ENCODE results near the gene SHCBP1. TPM values are rescaled to one million over a fixed set of nuclear protein-coding genes. Genes with fewer than 3 reads are reported as not detected.

SHCBP1 gene
- total RNA-seq, 1 experiment from 2014 or later = 22.2 TPM

DNA sequence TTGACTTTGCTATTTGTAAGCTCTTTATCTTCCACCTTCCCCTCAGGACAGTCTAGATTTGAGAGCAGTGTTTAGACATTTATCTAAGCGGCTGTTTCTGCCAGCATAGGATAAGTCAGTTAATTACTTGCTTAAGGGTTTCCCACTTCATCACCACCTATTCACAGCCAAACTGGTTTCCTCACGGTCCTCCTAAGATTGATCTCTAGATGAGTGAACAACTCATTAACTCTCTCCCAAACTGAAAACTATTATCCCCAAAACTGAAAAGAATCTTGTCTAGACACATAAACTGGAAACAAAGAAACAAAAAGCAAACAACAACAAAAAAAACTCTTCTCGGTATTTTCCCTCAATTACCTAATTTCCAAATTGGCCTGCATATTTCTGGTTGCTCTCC lies 58.2 kb downstream of the SHCBP1 start:
- POLR2A ChIA-PET = no interaction called here
- ATAC-seq (no peak), DNase-seq (ENCODE audit: low read depth, low spot score) (no peak)
- intact Hi-C loops (cut with micrococcal nuclease; ENCODE audit: unreplicated experiment) = no loop called here
- Histone ChIP-seq H3K36me3 (ENCODE audit: control insufficient read depth, insufficient read depth, low read length) (no peaks in the 10 kb centered on the region), H3K27ac (ENCODE audit: low read length) (no peak overlapping the region), H3K9me3 (ENCODE audit: control insufficient read depth, insufficient read depth, low read depth, low read length) (no peaks in the 10 kb centered on the region), H3K4me1 (ENCODE audit: control insufficient read depth, insufficient read depth, low read length) (no peaks in the 10 kb centered on the region), H3K27me3 (ENCODE audit: control insufficient read depth, insufficient read depth, low read length) (no peaks in the 10 kb centered on the region), H3K4me3 (ENCODE audit: low read depth in 2 of 2, low read length in 2 of 2) (no peak overlapping the region)
- in situ Hi-C loops (cut with HindIII; ENCODE audit: low pct_unique_long_range_greater_than_20kb, low sequenced_read_pairs) = no loop called here
- TF ChIP-seq POLR2AphosphoS5 (IDR thresholded peaks at IDR 0.05; ENCODE audit: low read depth, low read length) (no peak), SIN3A (IDR thresholded peaks at IDR 0.05; ENCODE audit: borderline replicate concordance, insufficient read depth, low read depth, low read length) (no peak), TCF7L2 (IDR thresholded peaks at IDR 0.05; ENCODE audit: low read depth, low read length) (no peak)
- TF ChIP-seq, protein P1, sequence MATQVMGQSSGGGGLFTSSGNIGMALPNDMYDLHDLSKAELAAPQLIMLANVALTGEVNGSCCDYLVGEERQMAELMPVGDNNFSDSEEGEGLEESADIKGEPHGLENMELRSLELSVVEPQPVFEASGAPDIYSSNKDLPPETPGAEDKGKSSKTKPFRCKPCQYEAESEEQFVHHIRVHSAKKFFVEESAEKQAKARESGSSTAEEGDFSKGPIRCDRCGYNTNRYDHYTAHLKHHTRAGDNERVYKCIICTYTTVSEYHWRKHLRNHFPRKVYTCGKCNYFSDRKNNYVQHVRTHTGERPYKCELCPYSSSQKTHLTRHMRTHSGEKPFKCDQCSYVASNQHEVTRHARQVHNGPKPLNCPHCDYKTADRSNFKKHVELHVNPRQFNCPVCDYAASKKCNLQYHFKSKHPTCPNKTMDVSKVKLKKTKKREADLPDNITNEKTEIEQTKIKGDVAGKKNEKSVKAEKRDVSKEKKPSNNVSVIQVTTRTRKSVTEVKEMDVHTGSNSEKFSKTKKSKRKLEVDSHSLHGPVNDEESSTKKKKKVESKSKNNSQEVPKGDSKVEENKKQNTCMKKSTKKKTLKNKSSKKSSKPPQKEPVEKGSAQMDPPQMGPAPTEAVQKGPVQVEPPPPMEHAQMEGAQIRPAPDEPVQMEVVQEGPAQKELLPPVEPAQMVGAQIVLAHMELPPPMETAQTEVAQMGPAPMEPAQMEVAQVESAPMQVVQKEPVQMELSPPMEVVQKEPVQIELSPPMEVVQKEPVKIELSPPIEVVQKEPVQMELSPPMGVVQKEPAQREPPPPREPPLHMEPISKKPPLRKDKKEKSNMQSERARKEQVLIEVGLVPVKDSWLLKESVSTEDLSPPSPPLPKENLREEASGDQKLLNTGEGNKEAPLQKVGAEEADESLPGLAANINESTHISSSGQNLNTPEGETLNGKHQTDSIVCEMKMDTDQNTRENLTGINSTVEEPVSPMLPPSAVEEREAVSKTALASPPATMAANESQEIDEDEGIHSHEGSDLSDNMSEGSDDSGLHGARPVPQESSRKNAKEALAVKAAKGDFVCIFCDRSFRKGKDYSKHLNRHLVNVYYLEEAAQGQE (IDR thresholded peaks at IDR 0.05; ENCODE audit: insufficient read depth in 1 of 2, low read depth in 2 of 2, low read length in 1 of 2) = no peak
- TF ChIP-seq, protein P2, sequence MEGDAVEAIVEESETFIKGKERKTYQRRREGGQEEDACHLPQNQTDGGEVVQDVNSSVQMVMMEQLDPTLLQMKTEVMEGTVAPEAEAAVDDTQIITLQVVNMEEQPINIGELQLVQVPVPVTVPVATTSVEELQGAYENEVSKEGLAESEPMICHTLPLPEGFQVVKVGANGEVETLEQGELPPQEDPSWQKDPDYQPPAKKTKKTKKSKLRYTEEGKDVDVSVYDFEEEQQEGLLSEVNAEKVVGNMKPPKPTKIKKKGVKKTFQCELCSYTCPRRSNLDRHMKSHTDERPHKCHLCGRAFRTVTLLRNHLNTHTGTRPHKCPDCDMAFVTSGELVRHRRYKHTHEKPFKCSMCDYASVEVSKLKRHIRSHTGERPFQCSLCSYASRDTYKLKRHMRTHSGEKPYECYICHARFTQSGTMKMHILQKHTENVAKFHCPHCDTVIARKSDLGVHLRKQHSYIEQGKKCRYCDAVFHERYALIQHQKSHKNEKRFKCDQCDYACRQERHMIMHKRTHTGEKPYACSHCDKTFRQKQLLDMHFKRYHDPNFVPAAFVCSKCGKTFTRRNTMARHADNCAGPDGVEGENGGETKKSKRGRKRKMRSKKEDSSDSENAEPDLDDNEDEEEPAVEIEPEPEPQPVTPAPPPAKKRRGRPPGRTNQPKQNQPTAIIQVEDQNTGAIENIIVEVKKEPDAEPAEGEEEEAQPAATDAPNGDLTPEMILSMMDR (IDR thresholded peaks at IDR 0.05) = no peak
- CTCF ChIA-PET = interaction anchor here (1.1 kb wide), 1 partner anchor 19 kb away, joined by 3 read pairs; no protein-coding TSS in a partner anchor
- no TSS peak for BruUV-seq (replicated peaks)

DNA sequence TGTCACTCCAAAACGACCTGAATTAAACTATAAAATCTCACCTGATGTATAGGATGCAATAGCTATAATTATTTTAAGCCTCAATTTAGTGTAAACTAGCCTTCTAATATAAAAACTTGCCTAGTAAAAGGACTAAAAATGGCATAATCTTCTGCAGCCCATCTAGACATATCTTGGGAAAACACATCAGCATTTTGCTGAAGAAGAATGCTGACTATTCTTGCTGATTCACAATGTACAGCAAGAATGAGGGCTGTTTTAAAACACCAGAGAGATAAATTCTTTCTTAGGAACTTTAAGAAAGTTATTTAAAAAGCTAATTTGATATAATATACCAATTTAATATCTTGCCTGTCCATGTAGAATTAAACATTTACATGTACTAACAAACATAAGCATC lies 63.2 kb downstream of the SHCBP1 start:
- intact Hi-C loops (cut with micrococcal nuclease; ENCODE audit: unreplicated experiment) (loop anchor here (5.0 kb wide), 1 partner anchor 49 kb away; no protein-coding TSS in a partner anchor), in situ Hi-C loops (cut with HindIII; ENCODE audit: low pct_unique_long_range_greater_than_20kb, low sequenced_read_pairs) (no loop called here)
- Histone ChIP-seq H3K27ac (ENCODE audit: low read length) (no peak overlapping the region), H3K36me3 (ENCODE audit: control insufficient read depth, insufficient read depth, low read length) (no peaks in the 10 kb centered on the region), H3K4me1 (ENCODE audit: control insufficient read depth, insufficient read depth, low read length) (no peaks in the 10 kb centered on the region), H3K9me3 (ENCODE audit: control insufficient read depth, insufficient read depth, low read depth, low read length) (no peaks in the 10 kb centered on the region), H3K27me3 (ENCODE audit: control insufficient read depth, insufficient read depth, low read length) (no peaks in the 10 kb centered on the region), H3K4me3 (ENCODE audit: low read depth in 2 of 2, low read length in 2 of 2) (no peak overlapping the region)
- no TSS peak for BruUV-seq (replicated peaks)
- TF ChIP-seq POLR2AphosphoS5 (IDR thresholded peaks at IDR 0.05; ENCODE audit: low read depth, low read length) (no peak), SIN3A (IDR thresholded peaks at IDR 0.05; ENCODE audit: borderline replicate concordance, insufficient read depth, low read depth, low read length) (no peak), TCF7L2 (IDR thresholded peaks at IDR 0.05; ENCODE audit: low read depth, low read length) (no peak)
- TF ChIP-seq, protein P2 (IDR thresholded peaks at IDR 0.05) = no peak
- TF ChIP-seq, protein P1 (IDR thresholded peaks at IDR 0.05; ENCODE audit: insufficient read depth in 1 of 2, low read depth in 2 of 2, low read length in 1 of 2) = no peak
- ChIA-PET CTCF (no interaction called here), POLR2A (no interaction called here)
- ATAC-seq (no peak), DNase-seq (ENCODE audit: low read depth, low spot score) (no peak)

Data from Panc1 (cell line).